Astrocyte (in vitro differentiated cells and primary cell): ENCODE results near the gene MREG. TPM values are rescaled to one million over a fixed set of nuclear protein-coding genes. Genes with fewer than 3 reads are reported as not detected.
A peak's percentile ranks its signal among the peaks of the same experiment; 100 is the strongest.

Experiments used
- DNase-seq: peaks from one replicate; pipeline ENCODE4 v3.0.0-alpha.2; 2010; ENCODE audit warnings: low read depth
- FAIRE-seq: peaks from 2 replicates; lab custom pipeline; 2011; peaks lifted over from hg19 to GRCh38; lab: Jason Lieb, UNC
- H2AFZ ChIP-seq: 2 replicates; pipeline ENCODE4 v1.6.0; 2012; ENCODE audit warnings: low read depth, low read length, inconsistent platforms
- H3K27ac ChIP-seq: 2 replicates; pipeline ENCODE4 v1.5.1; 2011; ENCODE audit warnings: low read depth, low read length, inconsistent platforms
- H3K27me3 ChIP-seq: 2 replicates; pipeline ENCODE4 v1.6.0; 2011; ENCODE audit warnings: low read length, inconsistent platforms; ENCODE audit not compliant: insufficient read depth
- H3K36me3 ChIP-seq: 2 replicates; pipeline ENCODE4 v1.5.1; 2011; ENCODE audit warnings: low read length, inconsistent platforms; ENCODE audit not compliant: insufficient read depth
- H3K4me1 ChIP-seq: 2 replicates; pipeline ENCODE4 v1.5.1; 2011; ENCODE audit warnings: low read length, inconsistent platforms; ENCODE audit not compliant: insufficient read depth
- H3K4me2 ChIP-seq: 2 replicates; pipeline ENCODE4 v1.6.0; 2012; ENCODE audit warnings: low read length, inconsistent platforms
- H3K4me3 ChIP-seq: 2 replicates; pipeline ENCODE4 v1.5.1; 2011; ENCODE audit warnings: low read depth, mild to moderate bottlenecking, low read length, inconsistent platforms; ENCODE audit not compliant: insufficient read depth
- H3K79me2 ChIP-seq: 2 replicates; pipeline ENCODE4 v1.6.0; 2012; ENCODE audit warnings: mild to moderate bottlenecking, low read length, inconsistent platforms; ENCODE audit not compliant: insufficient read depth
- H3K9ac ChIP-seq: 2 replicates; pipeline ENCODE4 v1.6.0; 2012; ENCODE audit warnings: mild to moderate bottlenecking, low read length, inconsistent platforms
- H3K9me3 ChIP-seq: 2 replicates; pipeline ENCODE4 v1.5.1; 2012; ENCODE audit warnings: low read depth, mild to moderate bottlenecking, low read length, inconsistent platforms; ENCODE audit not compliant: insufficient read depth
- H4K20me1 ChIP-seq: 2 replicates; pipeline ENCODE4 v1.6.0; 2012; ENCODE audit warnings: low read length, inconsistent platforms; ENCODE audit not compliant: insufficient read depth
- H3K27ac Mint-ChIP-seq: one replicate; pipeline ENCODE4 v1.8.0; 2021; ENCODE audit warnings: mild to moderate bottlenecking, mixed read lengths; ENCODE audit not compliant: unreplicated experiment
- H3K27me3 Mint-ChIP-seq: one replicate; pipeline ENCODE4 v1.8.0; 2021; ENCODE audit warnings: low read depth, mixed read lengths; ENCODE audit not compliant: unreplicated experiment
- H3K36me3 Mint-ChIP-seq: one replicate; pipeline ENCODE4 v1.8.0; 2021; ENCODE audit warnings: low read depth, mixed read lengths; ENCODE audit not compliant: unreplicated experiment
- H3K4me1 Mint-ChIP-seq: one replicate; pipeline ENCODE4 v1.8.0; 2021; ENCODE audit warnings: low read depth, mixed read lengths; ENCODE audit not compliant: unreplicated experiment
- H3K4me3 Mint-ChIP-seq: one replicate; pipeline ENCODE4 v1.8.0; 2021; ENCODE audit warnings: mild to moderate bottlenecking, moderate library complexity, mixed read lengths; ENCODE audit not compliant: unreplicated experiment
- H3K9me3 Mint-ChIP-seq: one replicate; pipeline ENCODE4 v1.8.0; 2021; ENCODE audit warnings: mild to moderate bottlenecking, mixed read lengths; ENCODE audit not compliant: unreplicated experiment
- EZH2 ChIP-seq: IDR thresholded peaks from 2 replicates; pipeline ENCODE4 v1.6.1; 2012; ENCODE audit warnings: mild to moderate bottlenecking, low read length, inconsistent platforms; ENCODE audit not compliant: insufficient read depth
- total RNA-seq: library from RNA; stranded (reverse); gene quantifications from 2 replicates; pipeline ENCODE4 v1.2.1, GENCODE V29; 2021
- TF ChIP-seq, protein P1 (sequence below): IDR thresholded peaks from 2 replicates; pipeline ENCODE4 v1.5.1; 2011; ENCODE audit warnings: low read depth, mild to moderate bottlenecking, inconsistent platforms, low read length, moderate library complexity; ENCODE audit not compliant: insufficient read depth

The MREG gene
- total RNA-seq, 1 donor from 2014 or later, result 7.8 TPM

DNA sequence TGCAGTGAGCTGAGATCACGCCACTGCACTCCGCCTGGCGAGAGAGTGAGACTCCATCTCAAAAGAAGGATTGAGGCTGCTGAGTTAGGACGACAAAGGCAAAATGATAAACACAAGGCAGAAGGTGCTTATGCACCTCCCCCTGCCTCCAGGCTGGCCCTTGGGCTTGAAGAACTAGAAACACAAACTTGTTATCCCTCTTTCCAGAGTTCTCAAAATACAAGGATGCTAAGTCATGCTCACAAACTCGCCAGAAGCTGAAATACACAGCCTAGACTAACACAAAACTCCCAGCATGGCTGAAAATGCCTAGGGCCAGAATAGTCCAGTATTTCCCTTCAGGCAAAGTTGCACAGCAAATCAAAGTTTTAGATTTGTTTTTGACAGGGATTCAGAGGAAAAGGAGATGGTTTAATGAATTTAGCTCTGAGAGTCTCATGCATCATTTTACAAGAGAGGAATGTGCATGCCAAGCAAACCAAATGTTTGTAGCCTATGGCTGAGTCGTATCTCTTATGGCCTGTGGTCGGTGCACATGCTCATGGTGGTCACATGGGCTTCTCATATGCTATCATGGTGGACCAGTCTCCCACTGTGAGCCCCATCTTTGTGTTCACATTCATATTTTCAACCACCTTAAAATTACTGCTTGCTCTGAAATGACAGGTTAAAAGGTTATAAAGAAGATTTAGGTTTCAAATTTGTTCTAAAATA is 16.2 kb upstream of the MREG start:
- Histone ChIP-seq H3K4me2 (no peak overlapping the region), H4K20me1 (no peaks in the 10 kb centered on the region), H3K27me3 (no peaks in the 10 kb centered on the region), H2AFZ (no peak overlapping the region), H3K4me3 (no peak overlapping the region), H3K4me1 (peaks cover 11% of the 10 kb centered on the region), H3K9ac (no peak overlapping the region), H3K9me3 (no peaks in the 10 kb centered on the region), H3K27ac (no peak overlapping the region), H3K36me3 (no peaks in the 10 kb centered on the region), H3K79me2 (no peaks in the 10 kb centered on the region)
- Mint-ChIP-seq H3K27me3 (no peaks in the 10 kb centered on the region), H3K27ac (peak overlapping the region; percentile 53), H3K36me3 (peaks cover 4% of the 10 kb centered on the region), H3K9me3 (no peaks in the 10 kb centered on the region), H3K4me1 (peaks cover 17% of the 10 kb centered on the region), H3K4me3 (no peak overlapping the region)
- TF ChIP-seq, protein P1, sequence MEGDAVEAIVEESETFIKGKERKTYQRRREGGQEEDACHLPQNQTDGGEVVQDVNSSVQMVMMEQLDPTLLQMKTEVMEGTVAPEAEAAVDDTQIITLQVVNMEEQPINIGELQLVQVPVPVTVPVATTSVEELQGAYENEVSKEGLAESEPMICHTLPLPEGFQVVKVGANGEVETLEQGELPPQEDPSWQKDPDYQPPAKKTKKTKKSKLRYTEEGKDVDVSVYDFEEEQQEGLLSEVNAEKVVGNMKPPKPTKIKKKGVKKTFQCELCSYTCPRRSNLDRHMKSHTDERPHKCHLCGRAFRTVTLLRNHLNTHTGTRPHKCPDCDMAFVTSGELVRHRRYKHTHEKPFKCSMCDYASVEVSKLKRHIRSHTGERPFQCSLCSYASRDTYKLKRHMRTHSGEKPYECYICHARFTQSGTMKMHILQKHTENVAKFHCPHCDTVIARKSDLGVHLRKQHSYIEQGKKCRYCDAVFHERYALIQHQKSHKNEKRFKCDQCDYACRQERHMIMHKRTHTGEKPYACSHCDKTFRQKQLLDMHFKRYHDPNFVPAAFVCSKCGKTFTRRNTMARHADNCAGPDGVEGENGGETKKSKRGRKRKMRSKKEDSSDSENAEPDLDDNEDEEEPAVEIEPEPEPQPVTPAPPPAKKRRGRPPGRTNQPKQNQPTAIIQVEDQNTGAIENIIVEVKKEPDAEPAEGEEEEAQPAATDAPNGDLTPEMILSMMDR, result no peak
- TF ChIP-seq EZH2, result no peak
- DNase-seq (peak; percentile 6), FAIRE-seq (no peak)

DNA sequence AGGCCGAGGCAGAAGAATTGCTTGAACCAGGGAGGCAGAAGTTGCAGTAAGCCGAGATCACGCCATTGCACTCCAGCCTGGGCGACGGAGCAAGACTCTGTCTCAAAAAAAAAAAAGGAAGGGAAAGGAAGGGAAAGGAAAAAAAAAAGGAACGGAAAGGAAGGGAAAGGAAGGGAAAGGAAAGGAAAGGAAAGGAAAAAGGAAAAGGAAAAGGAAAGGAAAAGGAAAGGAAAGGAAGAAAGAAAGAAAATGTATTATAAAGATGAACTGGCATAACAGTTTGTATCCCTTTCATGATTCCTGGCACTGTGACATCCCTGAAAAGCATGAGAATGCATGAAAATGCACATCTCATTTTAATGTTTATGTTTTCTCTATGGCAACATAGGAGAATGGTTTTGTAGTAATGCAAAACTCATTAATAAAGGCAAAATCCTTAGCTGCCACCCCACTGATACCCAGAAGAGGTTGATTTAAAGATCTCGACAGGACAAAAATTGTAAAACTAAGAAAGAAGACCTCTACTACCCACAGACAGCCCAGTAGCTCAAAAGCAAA is 11.5 kb upstream of the MREG start:
- Histone ChIP-seq H3K79me2 (no peaks in the 10 kb centered on the region), H4K20me1 (no peaks in the 10 kb centered on the region), H3K36me3 (no peaks in the 10 kb centered on the region), H3K4me1 (no peaks in the 10 kb centered on the region), H3K27ac (no peak overlapping the region), H3K4me3 (no peak overlapping the region), H3K9me3 (no peaks in the 10 kb centered on the region), H3K9ac (no peak overlapping the region), H3K4me2 (no peak overlapping the region), H2AFZ (no peak overlapping the region), H3K27me3 (no peaks in the 10 kb centered on the region)
- H3K9me3 Mint-ChIP-seq, result no peaks in the 10 kb centered on the region
- H3K4me3 Mint-ChIP-seq, result no peak overlapping the region
- TF ChIP-seq EZH2, result no peak
- TF ChIP-seq, protein P1, result no peak
- DNase-seq, result no peak
- H3K27me3 Mint-ChIP-seq, result no peaks in the 10 kb centered on the region
- no peak for FAIRE-seq
- H3K4me1 Mint-ChIP-seq, result peaks cover 7% of the 10 kb centered on the region
- no peak overlapping the region for H3K27ac Mint-ChIP-seq
- no peaks in the 10 kb centered on the region for H3K36me3 Mint-ChIP-seq

DNA sequence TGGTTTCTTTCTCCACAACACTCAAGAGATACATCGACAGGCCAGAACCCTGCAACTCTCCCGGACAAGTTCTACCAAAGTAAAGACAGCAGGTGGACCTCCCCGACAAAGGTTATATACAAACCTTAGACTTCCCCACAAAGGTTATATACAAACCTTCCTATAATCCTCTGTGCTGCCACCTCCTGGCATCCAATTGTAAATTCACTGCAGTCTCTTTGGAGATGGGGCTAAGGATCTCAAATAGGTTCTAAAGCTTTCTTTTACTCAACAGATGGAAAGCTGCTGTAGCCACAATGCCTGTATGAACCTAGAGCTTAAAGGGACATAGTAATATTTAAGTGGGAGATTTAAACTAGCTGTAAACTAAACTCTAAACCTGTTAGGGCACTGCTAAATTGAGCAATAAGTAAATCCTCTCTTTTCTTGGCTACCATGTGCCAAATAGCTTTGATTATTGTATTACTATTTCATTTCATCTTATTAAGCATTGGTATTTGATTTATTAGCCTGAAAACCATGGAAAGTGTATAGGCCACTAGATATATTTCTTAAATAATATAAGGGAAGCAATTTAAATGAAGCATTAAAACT is 9.8 kb upstream of the MREG start:
- Histone ChIP-seq H3K4me3 (no peak overlapping the region), H3K4me1 (no peaks in the 10 kb centered on the region), H2AFZ (no peak overlapping the region), H3K79me2 (no peaks in the 10 kb centered on the region), H3K9me3 (no peaks in the 10 kb centered on the region), H3K4me2 (no peak overlapping the region), H4K20me1 (no peaks in the 10 kb centered on the region), H3K9ac (no peak overlapping the region), H3K36me3 (no peaks in the 10 kb centered on the region), H3K27me3 (no peaks in the 10 kb centered on the region), H3K27ac (no peak overlapping the region)
- FAIRE-seq (no peak), DNase-seq (peak; percentile 10)
- no peaks in the 10 kb centered on the region for H3K27me3 Mint-ChIP-seq
- H3K4me1 Mint-ChIP-seq, result no peaks in the 10 kb centered on the region
- H3K9me3 Mint-ChIP-seq, result no peaks in the 10 kb centered on the region
- no peak overlapping the region for H3K27ac Mint-ChIP-seq
- no peak overlapping the region for H3K4me3 Mint-ChIP-seq
- no peaks in the 10 kb centered on the region for H3K36me3 Mint-ChIP-seq
- TF ChIP-seq EZH2, result no peak
- TF ChIP-seq, protein P1, result peak; percentile 69
